IPS-NIHi11 (cell line): Measurements from ENCODE around the gene EML4.

Experiments
- DNase-seq: peaks from one replicate; pipeline ENCODE4 v3.0.0; 2012; ENCODE audit warnings: mixed read lengths, low spot score

The EML4 gene

DNA sequence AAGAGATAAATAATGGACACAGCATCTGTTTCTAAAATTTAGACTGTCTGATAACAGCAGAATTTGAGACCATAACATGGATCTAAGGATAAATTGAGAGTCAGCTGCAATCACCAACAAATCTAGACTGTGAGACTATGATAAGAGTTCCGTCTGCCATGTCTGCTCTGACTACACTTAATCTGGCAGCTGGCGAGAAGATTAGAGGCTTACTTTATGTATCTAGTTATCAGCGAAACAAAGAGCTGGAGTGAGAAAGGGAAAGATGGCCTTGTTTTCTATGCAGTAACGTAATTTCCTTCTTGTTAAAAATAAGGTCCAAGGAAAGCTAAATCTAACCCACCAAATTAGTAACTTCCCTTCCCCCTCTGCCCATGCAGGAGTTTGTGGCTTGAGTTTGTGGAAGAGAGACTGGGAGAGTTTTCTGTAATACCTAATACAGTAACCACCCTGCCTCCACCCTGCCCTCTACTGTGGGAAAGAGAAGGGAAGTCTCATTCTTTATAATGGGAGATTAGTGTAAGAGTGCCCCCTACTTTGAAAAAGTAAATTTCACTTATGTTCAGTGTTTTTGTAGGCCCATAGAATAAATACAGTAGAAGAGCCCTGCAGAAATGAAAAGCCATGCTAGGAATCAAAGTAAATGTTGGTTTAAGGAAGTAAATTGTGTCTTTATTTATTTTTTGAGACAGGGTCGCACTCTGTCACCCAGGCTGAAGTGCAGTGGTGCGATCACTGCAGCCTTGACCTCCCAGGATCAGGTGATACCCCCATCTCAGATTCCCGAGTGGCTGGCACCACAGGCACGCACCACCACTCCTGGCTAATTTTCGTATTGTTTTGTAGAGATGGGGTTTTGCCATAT is 27.5 kb downstream of the EML4 start:
- peak; percentile 48 for DNase-seq

DNA sequence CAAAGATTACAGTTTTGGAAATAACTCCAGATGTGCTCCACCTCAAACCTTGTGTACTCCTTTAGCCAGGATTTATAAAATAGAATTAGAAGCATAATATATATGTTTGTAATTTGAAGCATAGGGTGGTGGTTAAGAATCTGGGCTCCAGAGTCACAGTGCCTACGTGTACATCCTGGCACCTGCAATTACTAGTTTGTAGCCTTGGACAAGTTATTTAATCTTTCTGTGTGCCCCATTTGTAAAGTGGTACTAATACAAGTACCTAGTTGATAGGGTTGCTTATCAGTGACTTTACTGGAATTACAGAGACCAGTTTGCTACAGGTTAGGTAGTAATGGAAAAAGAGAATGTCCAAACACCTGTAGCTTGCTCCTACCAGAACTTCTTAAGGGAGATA is 28.6 kb downstream of the EML4 start:
- no peak for DNase-seq

DNA sequence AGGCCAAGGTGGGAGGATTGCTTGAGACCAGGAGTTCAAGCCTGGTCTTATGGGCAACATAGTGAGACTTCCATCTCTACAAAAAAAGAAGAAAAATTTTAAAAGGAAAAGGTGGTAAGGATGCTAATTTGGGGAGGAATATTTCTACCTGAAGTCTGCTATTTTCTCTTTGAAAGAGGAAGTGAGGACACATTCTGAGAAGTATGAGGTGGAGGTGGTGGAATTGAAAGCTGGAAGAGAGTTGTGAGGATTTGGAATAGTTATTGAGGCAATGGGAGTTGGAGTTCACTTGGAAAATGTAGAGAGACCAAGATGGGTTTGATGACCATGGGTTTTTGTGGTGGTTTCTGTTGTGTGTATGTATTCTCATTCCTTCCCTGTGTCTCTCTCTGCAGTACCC is 29.3 kb downstream of the EML4 start:
- DNase-seq: no peak

DNA sequence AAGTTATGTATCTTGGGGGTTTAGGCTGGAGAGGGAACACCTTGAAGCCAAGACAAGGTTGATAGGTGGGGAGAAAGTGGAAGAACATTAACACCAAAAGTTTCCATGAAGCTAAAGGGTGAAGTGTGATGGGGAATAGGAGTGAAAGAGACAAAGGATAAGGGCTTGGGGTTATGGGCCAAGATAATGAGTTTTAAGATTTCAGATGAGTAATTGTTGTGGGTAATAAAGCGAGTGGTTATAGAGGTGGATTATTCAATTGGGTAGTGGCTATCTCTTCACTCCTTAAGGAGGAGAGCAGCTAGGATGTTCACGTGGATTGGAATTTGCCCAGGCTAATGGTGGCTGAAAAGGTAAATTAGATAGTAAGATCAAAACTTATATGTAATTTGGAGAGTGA is 29.8 kb downstream of the EML4 start:
- no peak for DNase-seq

DNA sequence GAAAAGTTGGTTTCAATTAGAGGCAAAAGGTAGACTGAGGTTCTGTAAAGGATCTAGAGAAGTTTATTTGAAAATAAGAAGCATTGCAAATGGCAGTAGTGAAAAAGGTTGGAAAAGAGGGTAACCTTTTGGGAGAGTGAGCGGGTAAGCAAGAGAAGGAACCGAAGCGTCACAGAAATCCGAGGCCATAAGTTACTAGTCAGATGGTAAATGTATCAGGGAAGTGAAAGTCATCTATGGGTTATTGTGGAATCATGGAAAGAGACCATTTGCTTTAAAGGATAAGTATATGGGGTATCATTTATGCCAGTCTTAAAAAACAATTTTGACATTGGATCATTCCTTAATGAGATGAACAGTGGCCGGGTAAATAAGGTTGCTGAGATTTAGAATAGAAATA is 30.5 kb downstream of the EML4 start:
- no peak for DNase-seq

DNA sequence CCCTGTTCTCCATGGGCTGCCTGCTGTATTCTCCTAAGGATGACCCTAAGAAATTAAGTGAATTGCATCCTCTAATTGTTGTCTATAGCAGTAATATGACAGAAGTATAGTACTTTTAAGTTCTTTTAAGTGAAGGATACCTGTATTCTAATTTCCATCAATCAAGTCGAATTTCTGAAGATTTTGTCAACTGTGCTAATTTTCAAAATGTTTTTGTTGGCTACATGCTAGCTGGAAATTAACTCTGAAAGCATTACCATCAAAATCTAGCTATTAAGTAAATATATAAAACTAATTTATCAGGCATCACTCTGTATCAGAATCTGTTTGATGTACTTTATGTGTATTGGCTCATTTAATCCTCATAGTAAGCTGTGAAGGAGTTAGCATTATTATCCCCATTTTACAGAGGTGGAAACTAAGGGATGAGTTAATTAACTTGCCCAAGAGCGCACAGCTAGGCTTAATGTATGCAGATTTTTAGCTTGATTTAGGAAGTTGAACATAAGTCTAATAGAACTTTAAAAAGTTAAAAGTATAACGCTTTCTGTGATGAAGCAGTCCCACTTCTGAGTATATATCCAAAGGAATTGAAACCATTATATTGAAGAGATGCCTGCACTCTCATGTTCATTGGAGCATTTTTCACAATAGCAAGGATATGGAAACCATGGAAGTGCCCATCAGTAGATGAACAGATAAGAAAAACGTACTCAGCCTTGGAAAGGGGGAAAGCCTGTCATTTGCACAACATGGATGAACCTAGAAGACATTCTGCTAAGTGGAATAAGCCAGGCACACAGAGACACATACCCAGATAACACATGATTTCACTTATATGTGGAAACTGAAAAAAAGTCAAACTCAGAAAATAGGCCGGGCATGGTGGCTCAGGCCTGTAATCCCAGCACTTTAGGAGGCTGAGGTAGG is 32.0 kb downstream of the EML4 start:
- DNase-seq: no peak

DNA sequence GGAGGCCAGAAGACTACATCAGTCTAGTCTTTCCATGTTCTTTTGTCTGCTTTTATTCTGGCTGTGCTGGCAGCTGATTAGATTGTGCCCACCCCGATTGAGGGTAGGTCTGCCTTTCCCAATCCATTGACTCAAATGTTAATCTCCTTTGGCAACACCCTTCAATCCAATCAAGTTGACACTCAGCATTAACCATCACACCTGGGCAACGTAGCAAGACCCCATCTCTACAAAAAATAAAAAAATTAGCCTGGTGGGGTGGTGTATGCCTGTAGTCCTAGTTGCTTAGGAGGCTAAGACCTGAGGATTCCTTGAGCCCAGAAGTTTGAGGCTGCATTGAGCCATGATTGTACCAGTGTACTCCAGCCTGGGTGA is 33.5 kb downstream of the EML4 start:
- DNase-seq: no peak

DNA sequence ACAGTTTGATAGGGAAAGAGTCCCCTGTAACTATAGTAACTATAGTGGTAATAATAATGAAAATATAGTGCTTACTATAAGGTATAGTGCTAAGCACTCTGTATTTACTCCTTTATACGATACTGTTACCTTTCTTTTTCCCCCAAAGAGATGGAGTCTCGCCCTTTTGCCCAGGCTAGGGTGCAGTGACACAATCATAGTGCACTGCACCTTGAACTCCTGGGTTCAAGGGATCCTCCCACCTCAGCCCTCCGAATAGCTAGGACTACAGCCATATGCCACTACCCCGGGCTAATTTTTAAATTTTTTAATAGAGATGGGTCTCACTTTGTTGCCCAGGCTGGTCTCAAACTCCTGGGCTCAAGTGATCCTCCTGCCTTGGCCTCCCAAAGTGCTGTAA is 34.6 kb downstream of the EML4 start:
- DNase-seq: no peak

DNA sequence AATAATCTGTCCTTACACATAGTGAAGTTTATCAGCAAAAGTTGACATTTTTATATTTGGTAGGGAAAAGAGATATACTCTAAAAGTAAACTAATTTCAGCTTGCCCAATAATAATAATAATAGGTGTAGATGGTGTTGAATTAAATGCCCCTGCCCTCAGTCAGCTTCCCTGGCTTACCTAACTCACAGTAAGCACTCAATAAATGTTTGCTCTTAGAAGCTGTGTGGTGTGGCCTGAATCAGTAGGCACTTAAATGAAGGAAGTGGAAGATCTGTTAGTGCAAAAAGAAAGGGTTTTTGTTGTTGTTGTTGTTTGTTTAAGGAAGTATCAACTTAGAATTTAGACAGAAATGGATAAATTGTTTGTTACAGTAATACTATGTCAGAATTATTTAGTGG is 36.2 kb downstream of the EML4 start:
- DNase-seq: no peak

DNA sequence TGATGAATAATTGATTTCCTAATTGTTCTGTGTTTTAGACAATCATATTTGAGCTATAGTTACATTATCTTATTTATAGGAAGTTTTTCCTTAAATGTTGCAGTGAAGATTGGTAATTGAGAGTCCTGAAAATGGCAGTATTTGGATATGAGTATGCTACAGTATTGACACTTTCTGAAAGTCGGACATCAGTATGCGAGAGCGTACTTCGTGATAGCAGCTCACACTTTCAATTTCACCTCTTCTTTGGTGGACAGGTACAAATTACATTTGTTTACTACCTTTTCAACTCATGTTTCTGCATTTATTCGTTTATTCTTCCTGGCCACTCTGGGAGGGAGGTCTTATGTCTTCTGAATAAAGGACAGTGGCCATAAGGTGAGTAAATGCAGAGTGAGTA is 38.7 kb downstream of the EML4 start:
- DNase-seq: no peak

DNA sequence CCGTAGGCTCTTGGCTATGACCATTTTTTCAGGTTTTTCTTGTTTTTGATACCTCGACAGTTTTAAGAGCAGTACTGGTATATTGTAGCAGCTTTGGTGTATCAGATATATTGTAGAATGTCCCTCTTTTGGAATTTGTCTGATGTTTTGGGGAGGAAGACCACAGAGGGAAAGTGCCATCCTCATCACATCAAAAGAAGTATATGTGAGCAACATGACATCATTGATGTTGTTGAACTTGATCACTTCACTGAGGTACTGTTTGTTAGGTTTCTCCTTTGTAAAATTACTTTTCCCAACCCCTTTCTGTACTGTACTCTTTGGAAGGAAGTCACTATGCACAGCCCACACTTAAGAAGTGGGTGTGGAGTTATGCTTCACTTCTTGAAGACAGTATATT is 41.0 kb downstream of the EML4 start:
- DNase-seq: no peak

DNA sequence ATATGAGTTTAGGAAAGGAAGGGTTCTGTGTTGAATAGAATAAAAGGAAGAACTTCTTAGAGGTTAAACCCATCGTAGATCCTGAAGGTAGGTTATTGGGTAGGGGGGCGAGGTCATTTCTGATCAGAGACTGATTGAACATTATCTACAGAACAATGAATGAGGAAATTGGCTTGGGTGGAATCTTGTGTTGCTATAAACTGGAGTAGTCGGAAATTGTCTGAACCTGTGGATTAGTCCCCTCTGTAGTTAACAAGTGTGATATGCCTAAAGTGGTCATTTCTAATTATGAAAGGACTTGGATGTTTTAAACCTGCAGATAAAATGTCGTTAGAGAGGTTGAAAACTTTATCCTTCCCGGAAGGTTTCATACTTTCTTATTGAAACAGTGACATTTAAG is 42.1 kb downstream of the EML4 start:
- no peak for DNase-seq

DNA sequence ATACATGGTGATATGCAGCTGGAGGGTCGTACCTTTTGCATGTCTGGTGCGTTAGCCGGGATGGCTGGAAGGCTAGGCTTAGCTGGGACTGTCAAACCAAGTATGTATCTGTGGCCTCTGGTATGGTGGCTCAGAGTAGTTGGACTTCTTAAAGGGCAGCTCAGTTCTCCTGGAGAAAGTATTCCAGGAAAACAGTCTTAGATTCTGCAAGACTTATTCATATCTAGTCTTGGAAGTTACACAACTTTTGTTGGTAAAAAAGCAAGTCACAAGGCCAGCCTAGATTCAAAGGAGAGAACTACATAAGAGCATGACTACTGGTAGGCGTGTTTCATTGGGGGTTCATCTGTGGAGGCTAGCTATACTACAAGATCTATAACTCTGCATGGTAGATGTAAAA is 45.5 kb downstream of the EML4 start:
- DNase-seq: no peak

DNA sequence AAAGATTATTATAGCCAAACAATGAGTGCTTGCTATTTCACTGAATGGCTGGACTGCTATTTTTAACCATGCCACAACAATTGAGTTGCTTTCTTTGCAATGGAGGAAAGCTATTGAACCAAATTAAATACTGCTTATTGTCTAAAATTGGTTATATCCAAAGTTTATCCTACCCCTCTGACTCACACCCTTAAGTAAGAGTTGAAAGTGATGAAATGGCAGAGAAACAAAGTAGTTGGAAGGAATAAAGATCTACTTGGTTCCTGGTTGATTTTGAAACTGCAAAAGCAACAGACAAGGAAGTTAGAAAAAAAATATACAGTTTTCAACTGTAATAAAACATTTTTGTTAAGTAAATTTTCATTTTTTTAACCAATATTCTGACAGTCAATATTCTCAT is 47.5 kb downstream of the EML4 start:
- no peak for DNase-seq

DNA sequence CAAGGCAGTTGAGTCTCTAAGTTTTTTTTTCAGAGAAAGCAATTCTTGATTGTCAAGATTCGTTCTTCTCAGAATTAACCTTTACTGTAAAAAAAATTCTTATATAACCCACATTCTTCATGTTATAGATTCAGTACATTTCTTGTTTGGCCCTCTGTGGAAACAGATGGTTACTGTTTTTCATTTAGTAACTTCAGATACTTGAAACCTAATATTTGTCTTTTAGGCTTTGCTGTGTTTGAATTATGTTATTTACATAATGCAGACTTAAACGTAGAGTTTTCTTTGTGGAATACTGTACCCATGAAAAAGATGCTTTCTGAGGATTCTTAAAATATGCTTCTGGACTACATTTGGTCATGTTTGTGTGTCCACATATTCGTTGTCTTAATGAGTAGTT is 48.2 kb downstream of the EML4 start:
- DNase-seq: no peak

DNA sequence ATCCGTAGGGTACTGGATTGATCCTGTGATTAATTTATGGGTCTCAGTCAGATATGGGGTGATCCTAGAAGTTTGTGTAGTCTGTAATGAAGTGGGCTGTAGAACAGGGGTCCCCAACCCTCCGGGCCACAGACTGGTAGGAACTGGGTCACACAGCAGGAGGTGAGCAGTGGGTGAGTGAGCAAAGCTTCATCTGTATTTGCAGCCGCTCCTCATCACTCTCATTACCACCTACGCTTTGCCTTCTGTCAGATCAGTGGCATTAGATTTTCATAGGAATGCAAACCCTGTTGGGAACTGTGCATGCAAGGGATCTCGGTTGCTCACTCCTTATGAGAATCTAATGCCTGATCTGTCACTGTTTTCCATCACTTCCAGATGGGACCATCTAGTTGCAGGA is 48.8 kb downstream of the EML4 start:
- no peak for DNase-seq

DNA sequence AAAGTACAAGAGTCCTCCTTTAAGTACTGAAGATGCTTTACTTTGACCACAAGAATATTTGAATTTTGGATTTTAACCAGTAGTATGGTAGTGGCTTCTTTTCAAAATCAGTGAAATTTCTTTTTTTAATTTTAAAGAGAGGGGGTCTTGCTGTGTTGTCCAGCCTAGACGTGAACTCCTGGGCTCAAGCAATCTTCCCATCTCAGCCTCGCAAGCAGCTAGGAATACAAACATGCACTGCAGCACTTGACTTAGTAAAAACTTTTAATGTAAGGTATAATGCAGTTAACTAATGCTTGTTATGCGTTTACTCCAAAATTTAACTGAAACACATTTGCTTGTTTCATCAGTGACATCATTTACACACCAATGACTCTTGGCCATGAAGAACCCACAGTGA is 49.6 kb downstream of the EML4 start:
- DNase-seq: no peak

DNA sequence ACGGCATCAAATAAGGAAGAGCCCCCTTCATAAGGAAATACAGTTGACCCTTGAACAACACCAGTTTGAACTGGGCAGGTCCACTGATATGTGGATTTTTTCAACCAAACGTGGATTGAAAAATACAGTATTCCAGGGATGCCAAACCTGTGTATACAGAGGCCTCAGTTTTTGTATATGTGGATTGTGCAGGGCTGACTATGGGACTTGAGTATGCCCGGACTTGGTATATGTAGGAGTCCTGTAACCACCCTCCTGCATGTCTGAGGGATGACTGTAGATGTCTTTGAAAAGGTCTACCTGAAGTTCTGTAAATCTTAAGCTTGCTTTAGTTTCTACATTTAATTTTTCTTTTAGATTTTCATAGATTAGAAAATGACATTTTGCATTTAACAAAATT is 50.0 kb downstream of the EML4 start:
- no peak for DNase-seq

DNA sequence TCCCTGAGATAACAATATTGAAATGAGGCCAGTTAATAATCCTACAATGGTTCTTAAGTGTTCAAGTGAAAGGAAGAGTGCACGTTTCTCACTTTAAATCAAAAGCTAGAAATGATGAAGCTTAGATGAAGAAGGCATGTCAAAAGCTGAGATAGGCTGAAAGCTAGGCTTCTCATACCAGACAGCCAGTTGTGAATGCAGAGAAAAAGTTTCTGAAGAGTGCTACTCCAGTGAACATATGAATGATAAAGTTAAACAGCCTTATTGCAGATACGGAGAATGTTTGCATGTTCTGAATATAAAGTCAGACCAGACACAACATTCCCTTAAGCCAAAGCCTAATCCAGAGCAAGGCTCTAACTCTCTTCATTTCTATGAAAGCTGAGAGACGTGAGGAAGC is 51.4 kb downstream of the EML4 start:
- no peak for DNase-seq

DNA sequence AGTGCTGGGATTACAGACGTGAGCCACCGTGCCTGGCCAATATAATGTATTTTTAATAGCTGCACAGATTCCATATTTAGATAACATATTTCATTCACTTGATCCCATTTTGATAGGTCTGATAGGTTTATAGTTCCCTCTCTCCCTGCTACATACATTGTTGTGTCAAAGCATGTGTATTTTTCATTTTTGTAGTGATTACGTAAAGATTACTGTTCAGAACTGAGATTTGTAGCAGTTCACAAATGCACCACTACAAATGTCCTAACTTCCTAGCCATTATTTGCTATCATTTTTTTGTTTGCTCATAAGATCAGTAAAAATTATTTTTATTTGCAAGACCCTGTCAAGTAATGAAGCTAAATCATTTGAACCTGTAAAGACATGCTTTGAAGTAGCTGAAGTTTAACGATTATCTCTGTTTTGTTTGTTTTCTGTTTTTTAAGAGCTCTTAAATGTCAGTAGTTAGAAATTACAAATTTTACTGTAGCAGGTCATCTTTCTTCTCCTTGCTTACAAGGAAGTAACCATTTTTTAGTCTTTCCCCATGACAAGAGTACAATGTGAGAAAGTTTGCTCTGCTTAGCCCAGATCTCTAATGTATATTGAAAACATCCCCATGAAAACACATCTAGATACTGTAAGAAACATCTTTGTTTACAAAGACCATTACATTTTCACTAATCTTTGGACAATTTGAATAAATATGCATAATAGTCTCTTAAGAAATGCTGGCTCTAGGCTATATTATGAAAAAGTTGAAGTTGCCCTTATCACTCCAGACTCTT is 54.1 kb downstream of the EML4 start:
- DNase-seq: no peak

DNA sequence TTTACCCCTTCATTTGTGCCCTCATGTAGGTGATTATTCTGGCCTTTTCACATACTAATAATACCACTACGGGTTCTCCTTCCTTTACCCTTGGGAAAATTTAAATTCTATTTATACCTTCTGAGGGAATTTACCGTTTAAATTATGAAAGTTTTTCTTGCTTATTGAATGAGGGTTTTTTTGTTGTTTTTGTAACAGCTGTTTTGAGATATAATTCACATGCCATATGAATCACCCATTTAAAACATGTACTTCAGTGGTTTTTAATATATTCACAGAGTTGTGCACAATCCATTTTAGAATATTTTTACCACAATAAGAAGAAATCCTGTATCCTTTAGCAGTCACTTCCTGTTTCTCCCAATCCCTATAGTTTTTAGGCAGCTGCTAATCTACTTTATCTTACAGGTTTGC is 54.7 kb downstream of the EML4 start:
- no peak for DNase-seq

DNA sequence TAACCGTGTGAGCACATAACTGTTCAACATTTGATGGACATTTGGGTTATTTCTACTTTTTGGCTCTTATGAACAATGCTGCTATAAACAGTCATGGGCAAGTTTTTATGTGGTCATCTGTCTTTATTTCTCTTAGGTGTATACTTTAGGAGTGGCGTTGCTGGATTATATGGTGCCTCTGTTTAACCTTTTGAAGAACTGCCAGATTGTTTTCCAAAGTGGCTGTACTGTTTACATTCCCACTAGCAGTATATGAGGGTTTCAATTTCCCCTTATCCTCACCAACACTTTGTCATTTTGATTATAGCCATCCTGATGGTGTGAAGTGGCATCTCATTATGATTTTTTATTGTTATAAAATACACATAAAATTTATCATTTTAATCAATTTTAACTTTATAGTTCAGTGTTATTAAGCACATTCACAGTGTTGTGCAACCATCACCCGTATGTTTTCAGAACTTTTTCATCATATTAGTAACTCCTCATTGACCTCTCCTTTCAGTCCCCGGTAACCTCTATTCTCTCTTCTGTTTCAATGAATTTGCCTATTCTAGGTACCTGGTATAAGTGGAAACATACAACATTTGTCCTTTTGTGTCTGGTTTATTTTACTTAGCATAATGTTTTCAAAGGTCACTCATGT is 55.4 kb downstream of the EML4 start:
- DNase-seq: no peak
